AG04450 (cell line): ENCODE results near the gene ANP32A. TPM values are rescaled to one million over a fixed set of nuclear protein-coding genes. Genes with fewer than 3 reads are reported as not detected.

Experiments
- CTCF ChIA-PET: fragments of 300-600, 350-600 bp; formaldehyde crosslinking; extraction: SDS; loops from one replicate; lab custom pipeline; 2022; ENCODE audit warnings: antibody characterized with exemption, inconsistent platforms; lab: Charles Lee
- POLR2A ChIA-PET: fragments of 350-600 bp; formaldehyde crosslinking; extraction: SDS; loops from one replicate; lab custom pipeline; 2021; ENCODE audit warnings: antibody characterized with exemption, inconsistent platforms; lab: Yijun Ruan, JAX
- DNase-seq: peaks from one replicate; pipeline ENCODE4 v3.0.0-alpha.2; 2011; ENCODE audit warnings: low read depth, low spot score
- H3K27ac ChIP-seq: one replicate; pipeline ENCODE4 v1.5.1; 2012; ENCODE audit warnings: low read depth, low read length, control low read depth
- H3K27me3 ChIP-seq: one replicate; pipeline ENCODE4 v1.6.0; 2012; ENCODE audit warnings: low read length; ENCODE audit not compliant: control insufficient read depth, insufficient read depth
- H3K4me3 ChIP-seq: 2 replicates; pipeline ENCODE4 v1.5.1; 2011; ENCODE audit warnings: mild to moderate bottlenecking, low read depth, low read length, control low read depth
- H3K9me3 ChIP-seq: 2 replicates; pipeline ENCODE4 v1.5.1; 2012; ENCODE audit warnings: low read length; ENCODE audit not compliant: control insufficient read depth, insufficient read depth
- CTCF ChIP-seq: IDR thresholded peaks from 2 replicates; pipeline ENCODE4 v1.5.1; 2011; ENCODE audit warnings: low read depth, low read length, control low read depth, inconsistent platforms
- polyA plus RNA-seq: library from polyadenylated mRNA; depleted of rRNA; stranded (reverse); fragments of >200 nt; gene quantifications from 2 replicates; pipeline ENCODE4 v1.2.3, GENCODE V29; 2011

The ANP32A gene
- polyA plus RNA-seq, 1 experiment: 69.4 TPM

- ChIA-PET CTCF (interaction anchor here (0.6 to 1.6 kb wide), 6 partner anchors 11 to 142 kb away, joined by 3 to 8 read pairs (median 4); no protein-coding TSS in a partner anchor), POLR2A (no interaction called here)
- no peak for DNase-seq
- no peaks in the 10 kb centered on the region; the same call in 1 of the 2 replicates for H3K9me3 ChIP-seq
- peak overlapping the region; percentile 21 for H3K27ac ChIP-seq
- TF ChIP-seq CTCF: no peak
- H3K4me3 ChIP-seq: no peak overlapping the region
- no peaks in the 10 kb centered on the region for H3K27me3 ChIP-seq
These were observed 25.3 kb downstream of the ANP32A start for GRCh38 chr15:68795298-68795848.

- no peaks in the 10 kb centered on the region for H3K27me3 ChIP-seq
- ChIA-PET CTCF (interaction anchor here (0.7 to 1.6 kb wide), 4 partner anchors 11 to 141 kb away, joined by 3 to 8 read pairs (median 6); no protein-coding TSS in a partner anchor), POLR2A (interaction anchor here (0.5 kb wide), 1 partner anchor 64 kb away, joined by 3 read pairs; no protein-coding TSS in a partner anchor)
- TF ChIP-seq CTCF: no peak
- no peak overlapping the region for H3K27ac ChIP-seq
- DNase-seq: no peak
- H3K4me3 ChIP-seq: no peak overlapping the region
- H3K9me3 ChIP-seq: no peaks in the 10 kb centered on the region; the same call in 1 of the 2 replicates
These were observed 25.8 kb downstream of the ANP32A start for GRCh38 chr15:68794863-68795262.

GRCh38 chr15:68794307-68794706, 26.4 kb downstream of the ANP32A start:
- H3K9me3 ChIP-seq: no peaks in the 10 kb centered on the region; the same call in 1 of the 2 replicates
- no peak overlapping the region for H3K27ac ChIP-seq
- no peaks in the 10 kb centered on the region for H3K27me3 ChIP-seq
- ChIA-PET CTCF (interaction anchor here (0.8 to 1.6 kb wide), 3 partner anchors 10 to 131 kb away, joined by 3 to 8 read pairs (median 5); no protein-coding TSS in a partner anchor), POLR2A (interaction anchor here (0.5 kb wide), 1 partner anchor 63 kb away, joined by 3 read pairs; no protein-coding TSS in a partner anchor)
- TF ChIP-seq CTCF: no peak
- no peak overlapping the region for H3K4me3 ChIP-seq
- no peak for DNase-seq

- Histone ChIP-seq H3K27me3 (no peaks in the 10 kb centered on the region), H3K4me3 (no peak overlapping the region), H3K9me3 (no peaks in the 10 kb centered on the region; the same call in 1 of the 2 replicates), H3K27ac (no peak overlapping the region)
- TF ChIP-seq CTCF: no peak
- ChIA-PET CTCF (interaction anchor here (0.8 to 1.6 kb wide), 2 partner anchors 120 to 131 kb away, joined by 3 to 5 read pairs; no protein-coding TSS in a partner anchor), POLR2A (no interaction called here)
- no peak for DNase-seq
These were observed 26.9 kb downstream of the ANP32A start for GRCh38 chr15:68793776-68794175.
